Measurements from ENCODE around the gene CDH8.

CDH8 gene

GRCh38 chr16:62051942-62052341, 15.7 kb upstream of the CDH8 start:
- Histone ChIP-seq H3K27me3 (ENCODE audit: control insufficient read depth, insufficient read depth, low read length) (no peaks in the 10 kb centered on the region), H3K36me3 (ENCODE audit: insufficient read depth, low read length) (no peaks in the 10 kb centered on the region), H3K9me3 (replicated peaks; ENCODE audit: low read length) (no peaks in the 10 kb centered on the region), H3K4me1 (ENCODE audit: control insufficient read depth, insufficient read depth, low read length) (no peaks in the 10 kb centered on the region), H3K9ac (ENCODE audit: low read depth, low read length) (no peak overlapping the region), H3K4me2 (ENCODE audit: low read length) (no peak overlapping the region), H3K4me3 (ENCODE audit: low read length) (no peak overlapping the region)

- Histone ChIP-seq H3K9ac (ENCODE audit: low read depth, low read length) (no peak overlapping the region), H3K36me3 (ENCODE audit: insufficient read depth, low read length) (no peaks in the 10 kb centered on the region), H3K4me2 (ENCODE audit: low read length) (no peak overlapping the region), H3K27me3 (ENCODE audit: control insufficient read depth, insufficient read depth, low read length) (no peaks in the 10 kb centered on the region), H3K4me1 (ENCODE audit: control insufficient read depth, insufficient read depth, low read length) (no peaks in the 10 kb centered on the region), H3K4me3 (ENCODE audit: low read length) (no peak overlapping the region), H3K9me3 (replicated peaks; ENCODE audit: low read length) (no peaks in the 10 kb centered on the region)
Measured at GRCh38 chr16:62050793-62051192, 14.6 kb upstream of the CDH8 start.

- no peak overlapping the region for H3K9ac ChIP-seq (ENCODE audit: low read depth, low read length)
- no peaks in the 10 kb centered on the region for H3K27me3 ChIP-seq (ENCODE audit: control insufficient read depth, insufficient read depth, low read length)
- no peak overlapping the region for H3K4me2 ChIP-seq (ENCODE audit: low read length)
- H3K36me3 ChIP-seq (ENCODE audit: insufficient read depth, low read length) = no peaks in the 10 kb centered on the region
- H3K9me3 ChIP-seq (replicated peaks; ENCODE audit: low read length) = no peaks in the 10 kb centered on the region
- H3K4me1 ChIP-seq (ENCODE audit: control insufficient read depth, insufficient read depth, low read length) = no peaks in the 10 kb centered on the region
- H3K4me3 ChIP-seq (ENCODE audit: low read length) = no peak overlapping the region
Measured at GRCh38 chr16:62046801-62047200, 10.6 kb upstream of the CDH8 start.

- Histone ChIP-seq H3K9me3 (replicated peaks; ENCODE audit: low read length) (no peaks in the 10 kb centered on the region), H3K36me3 (ENCODE audit: insufficient read depth, low read length) (no peaks in the 10 kb centered on the region), H3K9ac (ENCODE audit: low read depth, low read length) (no peak overlapping the region), H3K27me3 (ENCODE audit: control insufficient read depth, insufficient read depth, low read length) (peaks cover 11% of the 10 kb centered on the region), H3K4me2 (ENCODE audit: low read length) (no peak overlapping the region), H3K4me1 (ENCODE audit: control insufficient read depth, insufficient read depth, low read length) (no peaks in the 10 kb centered on the region), H3K4me3 (ENCODE audit: low read length) (no peak overlapping the region)
Measured at GRCh38 chr16:62041401-62041800, 5.2 kb upstream of the CDH8 start.

GRCh38 chr16:62038646-62039045, 2.4 kb upstream of the CDH8 start:
- no peaks in the 10 kb centered on the region for H3K4me1 ChIP-seq (ENCODE audit: control insufficient read depth, insufficient read depth, low read length)
- H3K36me3 ChIP-seq (ENCODE audit: insufficient read depth, low read length) = no peaks in the 10 kb centered on the region
- no peaks in the 10 kb centered on the region for H3K9me3 ChIP-seq (replicated peaks; ENCODE audit: low read length)
- H3K4me3 ChIP-seq (ENCODE audit: low read length) = no peak overlapping the region
- no peak overlapping the region for H3K9ac ChIP-seq (ENCODE audit: low read depth, low read length)
- no peak overlapping the region for H3K4me2 ChIP-seq (ENCODE audit: low read length)
- H3K27me3 ChIP-seq (ENCODE audit: control insufficient read depth, insufficient read depth, low read length) = peaks cover 32% of the 10 kb centered on the region

GRCh38 chr16:62038225-62038624, 2.0 kb upstream of the CDH8 start:
- no peak overlapping the region for H3K4me2 ChIP-seq (ENCODE audit: low read length)
- H3K9me3 ChIP-seq (replicated peaks; ENCODE audit: low read length) = no peaks in the 10 kb centered on the region
- H3K36me3 ChIP-seq (ENCODE audit: insufficient read depth, low read length) = no peaks in the 10 kb centered on the region
- H3K9ac ChIP-seq (ENCODE audit: low read depth, low read length) = no peak overlapping the region
- no peaks in the 10 kb centered on the region for H3K4me1 ChIP-seq (ENCODE audit: control insufficient read depth, insufficient read depth, low read length)
- H3K27me3 ChIP-seq (ENCODE audit: control insufficient read depth, insufficient read depth, low read length) = peaks cover 36% of the 10 kb centered on the region
- H3K4me3 ChIP-seq (ENCODE audit: low read length) = no peak overlapping the region

GRCh38 chr16:62036802-62037135, 531 bp upstream of the CDH8 start:
- Histone ChIP-seq H3K4me2 (ENCODE audit: low read length) (no peak overlapping the region), H3K9ac (ENCODE audit: low read depth, low read length) (no peak overlapping the region), H3K9me3 (replicated peaks; ENCODE audit: low read length) (no peaks in the 10 kb centered on the region), H3K4me3 (ENCODE audit: low read length) (peak overlapping the region; percentile 16), H3K4me1 (ENCODE audit: control insufficient read depth, insufficient read depth, low read length) (no peaks in the 10 kb centered on the region), H3K36me3 (ENCODE audit: insufficient read depth, low read length) (no peaks in the 10 kb centered on the region), H3K27me3 (ENCODE audit: control insufficient read depth, insufficient read depth, low read length) (peaks cover 40% of the 10 kb centered on the region)

- H3K9ac ChIP-seq (ENCODE audit: low read depth, low read length) = no peak overlapping the region
- H3K4me1 ChIP-seq (ENCODE audit: control insufficient read depth, insufficient read depth, low read length) = no peaks in the 10 kb centered on the region
- H3K9me3 ChIP-seq (replicated peaks; ENCODE audit: low read length) = no peaks in the 10 kb centered on the region
- peak overlapping the region; percentile 62 for H3K4me3 ChIP-seq (ENCODE audit: low read length)
- peaks cover 40% of the 10 kb centered on the region for H3K27me3 ChIP-seq (ENCODE audit: control insufficient read depth, insufficient read depth, low read length)
- H3K4me2 ChIP-seq (ENCODE audit: low read length) = peak overlapping the region; percentile 63
- no peaks in the 10 kb centered on the region for H3K36me3 ChIP-seq (ENCODE audit: insufficient read depth, low read length)
Measured at GRCh38 chr16:62035115-62036092, 834 bp downstream of the CDH8 start.

GRCh38 chr16:62034231-62035114, 1.8 kb downstream of the CDH8 start:
- H3K27me3 ChIP-seq (ENCODE audit: control insufficient read depth, insufficient read depth, low read length) = peaks cover 40% of the 10 kb centered on the region
- H3K4me3 ChIP-seq (ENCODE audit: low read length) = peak overlapping the region; percentile 62

GRCh38 chr16:62033065-62033464, 3.2 kb downstream of the CDH8 start:
- Histone ChIP-seq H3K4me2 (ENCODE audit: low read length) (no peak overlapping the region), H3K36me3 (ENCODE audit: insufficient read depth, low read length) (no peaks in the 10 kb centered on the region), H3K9ac (ENCODE audit: low read depth, low read length) (no peak overlapping the region), H3K4me1 (ENCODE audit: control insufficient read depth, insufficient read depth, low read length) (no peaks in the 10 kb centered on the region), H3K4me3 (ENCODE audit: low read length) (no peak overlapping the region), H3K27me3 (ENCODE audit: control insufficient read depth, insufficient read depth, low read length) (peaks cover 40% of the 10 kb centered on the region), H3K9me3 (replicated peaks; ENCODE audit: low read length) (no peaks in the 10 kb centered on the region)

More at GRCh38 chr16:62034231-62035114, 1.8 kb downstream of the CDH8 start:
- Histone ChIP-seq H3K36me3 (ENCODE audit: insufficient read depth, low read length) (no peaks in the 10 kb centered on the region), H3K4me2 (ENCODE audit: low read length) (peak overlapping the region; percentile 63), H3K9ac (ENCODE audit: low read depth, low read length) (no peak overlapping the region), H3K9me3 (replicated peaks; ENCODE audit: low read length) (no peaks in the 10 kb centered on the region), H3K4me1 (ENCODE audit: control insufficient read depth, insufficient read depth, low read length) (no peaks in the 10 kb centered on the region)

GRCh38 chr16:62029947-62030346, 6.3 kb downstream of the CDH8 start:
- no peaks in the 10 kb centered on the region for H3K36me3 ChIP-seq (ENCODE audit: insufficient read depth, low read length)
- no peaks in the 10 kb centered on the region for H3K9me3 ChIP-seq (replicated peaks; ENCODE audit: low read length)
- peaks cover 18% of the 10 kb centered on the region for H3K27me3 ChIP-seq (ENCODE audit: control insufficient read depth, insufficient read depth, low read length)
- H3K4me3 ChIP-seq (ENCODE audit: low read length) = no peak overlapping the region
- H3K4me2 ChIP-seq (ENCODE audit: low read length) = no peak overlapping the region
- no peak overlapping the region for H3K9ac ChIP-seq (ENCODE audit: low read depth, low read length)
- no peaks in the 10 kb centered on the region for H3K4me1 ChIP-seq (ENCODE audit: control insufficient read depth, insufficient read depth, low read length)
